Measurements from ENCODE around the gene SPART. TPM values are rescaled to one million over a fixed set of nuclear protein-coding genes. Genes with fewer than 3 reads are reported as not detected.

Gene SPART
- total RNA-seq, 3 donors from 2014 or later (not counting 1 experiment from before 2014, with no cell fraction given): 29.2 to 31.2 (median 30.6) TPM

DNA sequence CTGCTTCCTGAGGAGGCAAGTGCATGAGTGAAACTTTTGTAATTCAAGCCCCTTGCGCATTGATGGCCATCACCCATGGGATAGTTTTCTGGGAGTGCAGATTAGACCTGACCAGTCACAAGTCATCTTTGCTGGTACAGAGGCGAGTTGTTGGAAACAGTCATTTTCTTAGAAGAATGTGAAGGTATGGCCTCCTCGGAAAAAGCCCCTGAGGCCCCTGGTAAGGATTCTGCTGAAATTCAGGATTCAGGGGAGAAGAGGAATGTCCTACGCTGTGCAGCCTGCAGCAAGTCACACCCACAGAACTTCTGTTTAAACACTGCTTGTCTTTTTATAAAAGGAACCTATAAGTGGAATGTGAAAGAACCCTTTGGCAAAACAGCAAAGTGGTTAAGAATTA, 11.0 kb upstream of the SPART start:
- TF ChIP-seq, protein P1, sequence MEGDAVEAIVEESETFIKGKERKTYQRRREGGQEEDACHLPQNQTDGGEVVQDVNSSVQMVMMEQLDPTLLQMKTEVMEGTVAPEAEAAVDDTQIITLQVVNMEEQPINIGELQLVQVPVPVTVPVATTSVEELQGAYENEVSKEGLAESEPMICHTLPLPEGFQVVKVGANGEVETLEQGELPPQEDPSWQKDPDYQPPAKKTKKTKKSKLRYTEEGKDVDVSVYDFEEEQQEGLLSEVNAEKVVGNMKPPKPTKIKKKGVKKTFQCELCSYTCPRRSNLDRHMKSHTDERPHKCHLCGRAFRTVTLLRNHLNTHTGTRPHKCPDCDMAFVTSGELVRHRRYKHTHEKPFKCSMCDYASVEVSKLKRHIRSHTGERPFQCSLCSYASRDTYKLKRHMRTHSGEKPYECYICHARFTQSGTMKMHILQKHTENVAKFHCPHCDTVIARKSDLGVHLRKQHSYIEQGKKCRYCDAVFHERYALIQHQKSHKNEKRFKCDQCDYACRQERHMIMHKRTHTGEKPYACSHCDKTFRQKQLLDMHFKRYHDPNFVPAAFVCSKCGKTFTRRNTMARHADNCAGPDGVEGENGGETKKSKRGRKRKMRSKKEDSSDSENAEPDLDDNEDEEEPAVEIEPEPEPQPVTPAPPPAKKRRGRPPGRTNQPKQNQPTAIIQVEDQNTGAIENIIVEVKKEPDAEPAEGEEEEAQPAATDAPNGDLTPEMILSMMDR (IDR thresholded peaks at IDR 0.05): no peak
- DNase-seq: no peak
- WGBS (ENCODE audit: insufficient coverage): 66% methylated on average over 4 of the region's 4 CpGs
- Mint-ChIP-seq H3K4me3 (no peak overlapping the region), H3K9me3 (no peaks in the 10 kb centered on the region), H3K36me3 (no peaks in the 10 kb centered on the region), H3K27ac (no peak overlapping the region), H3K4me1 (no peaks in the 10 kb centered on the region), H3K27me3 (ENCODE audit: low read depth in 2 of 2) (peaks cover 2 to 16% of the 10 kb centered on the region in 2 donors)
- intact Hi-C loops (cut with micrococcal nuclease): no loop called here
- Histone ChIP-seq H3K27me3 (ENCODE audit: control insufficient read depth, insufficient read depth, low read length) (no peaks in the 10 kb centered on the region), H3K4me3 (ENCODE audit: low read length) (no peak overlapping the region), H3K27ac (ENCODE audit: low read length) (no peak overlapping the region), H3K36me3 (ENCODE audit: control insufficient read depth, insufficient read depth, low read length) (no peaks in the 10 kb centered on the region), H3K9me3 (ENCODE audit: control insufficient read depth, insufficient read depth, low read length) (no peaks in the 10 kb centered on the region), H3K4me1 (ENCODE audit: control insufficient read depth, insufficient read depth, low read length) (no peaks in the 10 kb centered on the region)
- ATAC-seq: no peak

DNA sequence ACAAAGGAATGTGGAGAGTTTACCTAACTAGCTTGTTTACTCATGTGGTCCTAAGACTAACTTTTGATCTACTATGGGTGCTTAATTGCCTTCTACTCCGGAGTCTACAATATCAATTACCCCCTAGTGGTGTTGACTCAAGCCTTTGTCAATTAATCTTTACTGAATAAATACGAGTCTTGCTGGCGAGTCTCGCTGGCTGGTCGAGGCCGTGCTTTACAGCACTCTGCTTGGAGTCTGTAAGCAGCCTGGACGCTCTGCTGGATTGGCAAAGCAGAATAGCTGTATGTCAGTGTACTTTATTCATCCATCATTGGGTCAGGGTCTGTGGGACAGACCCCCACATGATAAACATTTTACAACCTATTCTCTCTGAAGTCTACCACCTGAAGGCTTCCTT, 9.9 kb upstream of the SPART start:
- DNase-seq (no peak), ATAC-seq (no peak)
- Mint-ChIP-seq H3K27me3 (ENCODE audit: low read depth in 2 of 2) (peaks cover 2 to 16% of the 10 kb centered on the region in 2 donors), H3K4me3 (no peak overlapping the region), H3K4me1 (no peaks in the 10 kb centered on the region), H3K36me3 (no peaks in the 10 kb centered on the region), H3K9me3 (no peaks in the 10 kb centered on the region), H3K27ac (no peak overlapping the region)
- H3K36me3 ChIP-seq (ENCODE audit: control insufficient read depth, insufficient read depth, low read length): no peaks in the 10 kb centered on the region
- TF ChIP-seq, protein P1 (IDR thresholded peaks at IDR 0.05): no peak
- H3K27me3 ChIP-seq (ENCODE audit: control insufficient read depth, insufficient read depth, low read length): no peaks in the 10 kb centered on the region
- H3K4me1 ChIP-seq (ENCODE audit: control insufficient read depth, insufficient read depth, low read length): no peaks in the 10 kb centered on the region
- WGBS (ENCODE audit: insufficient coverage): 88% methylated on average over 7 of the region's 7 CpGs
- H3K9me3 ChIP-seq (ENCODE audit: control insufficient read depth, insufficient read depth, low read length): no peaks in the 10 kb centered on the region
- no peak overlapping the region for H3K4me3 ChIP-seq (ENCODE audit: low read length)
- H3K27ac ChIP-seq (ENCODE audit: low read length): no peak overlapping the region
- intact Hi-C loops (cut with micrococcal nuclease): no loop called here

DNA sequence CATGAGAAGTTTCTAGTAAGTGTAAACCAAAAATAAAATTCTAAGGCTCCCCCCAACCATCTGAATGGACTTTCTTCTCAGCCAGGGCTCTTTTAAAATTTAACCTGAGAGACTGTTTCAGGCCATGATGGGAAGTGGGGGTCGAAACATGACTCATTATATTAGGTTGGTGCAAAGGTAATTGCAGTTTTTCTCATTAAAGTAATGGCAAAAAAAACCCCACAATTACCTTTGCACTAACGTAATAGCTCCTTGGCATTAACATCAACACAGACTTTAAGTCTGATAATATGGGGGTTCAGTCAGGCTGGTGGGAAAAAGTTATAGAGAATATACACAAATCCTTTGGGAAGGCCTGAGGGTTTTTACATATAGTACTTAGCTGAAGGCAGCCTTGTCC, 9.4 kb upstream of the SPART start:
- Mint-ChIP-seq H3K4me3 (no peak overlapping the region), H3K27me3 (ENCODE audit: low read depth in 2 of 2) (peaks cover 2 to 13% of the 10 kb centered on the region in 2 donors), H3K27ac (no peak overlapping the region), H3K9me3 (no peaks in the 10 kb centered on the region), H3K36me3 (no peaks in the 10 kb centered on the region), H3K4me1 (no peaks in the 10 kb centered on the region)
- H3K4me1 ChIP-seq (ENCODE audit: control insufficient read depth, insufficient read depth, low read length): no peaks in the 10 kb centered on the region
- ATAC-seq (no peak), DNase-seq (no peak)
- no peaks in the 10 kb centered on the region for H3K36me3 ChIP-seq (ENCODE audit: control insufficient read depth, insufficient read depth, low read length)
- no CpG with 5 or more reads among the region's 2 CpGs for WGBS (ENCODE audit: insufficient coverage)
- TF ChIP-seq, protein P1 (IDR thresholded peaks at IDR 0.05): no peak
- H3K4me3 ChIP-seq (ENCODE audit: low read length): no peak overlapping the region
- H3K27me3 ChIP-seq (ENCODE audit: control insufficient read depth, insufficient read depth, low read length): no peaks in the 10 kb centered on the region
- no peaks in the 10 kb centered on the region for H3K9me3 ChIP-seq (ENCODE audit: control insufficient read depth, insufficient read depth, low read length)
- H3K27ac ChIP-seq (ENCODE audit: low read length): no peak overlapping the region
- intact Hi-C loops (cut with micrococcal nuclease): no loop called here

GRCh38 chr13:36354842-36355623, 8.8 kb upstream of the SPART start:
- H3K9me3 Mint-ChIP-seq: no peaks in the 10 kb centered on the region
- no peaks in the 10 kb centered on the region for H3K36me3 Mint-ChIP-seq
- no peaks in the 10 kb centered on the region for H3K4me1 ChIP-seq (ENCODE audit: control insufficient read depth, insufficient read depth, low read length)
- no peak overlapping the region for H3K27ac ChIP-seq (ENCODE audit: low read length)
- WGBS (ENCODE audit: insufficient coverage): 76% methylated on average over 1 of the region's 1 CpG
- ATAC-seq (no peak), DNase-seq (no peak)
- TF ChIP-seq, protein P1 (IDR thresholded peaks at IDR 0.05): no peak
- no peaks in the 10 kb centered on the region for H3K36me3 ChIP-seq (ENCODE audit: control insufficient read depth, insufficient read depth, low read length)
- H3K4me1 Mint-ChIP-seq: no peaks in the 10 kb centered on the region
- intact Hi-C loops (cut with micrococcal nuclease): no loop called here
- no peak overlapping the region for H3K4me3 ChIP-seq (ENCODE audit: low read length)
- H3K9me3 ChIP-seq (ENCODE audit: control insufficient read depth, insufficient read depth, low read length): no peaks in the 10 kb centered on the region
- no peaks in the 10 kb centered on the region for H3K27me3 ChIP-seq (ENCODE audit: control insufficient read depth, insufficient read depth, low read length)
- H3K27me3 Mint-ChIP-seq (ENCODE audit: low read depth in 2 of 2): peaks cover 7 to 10% of the 10 kb centered on the region in 2 donors
- no peak overlapping the region for H3K27ac Mint-ChIP-seq
- no peak overlapping the region for H3K4me3 Mint-ChIP-seq
